Stimulated activated CD8-positive, alpha-beta memory T cell treated with anti-CD3 and anti-CD28 coated beads, Interleukin-4, amount 100 ng/mL, for 48 hours (primary cell): ENCODE measurements around the gene HMGXB3.

Source experiments
- DNase-seq: peaks from one replicate; pipeline ENCODE4 v3.0.0-alpha.2; 2020

Gene HMGXB3

GRCh38 chr5:150000256-150000989 lies at the start of gene HMGXB3, which contains the start of gene TIGD6:
TSS of gene HMGXB3 (plus strand) at chr5:150000739. CDS start at chr5:150004853, 4,114 bp downstream.
TSS of gene TIGD6 (minus strand) at chr5:150000654. CDS start at chr5:149996348, 4,306 bp downstream.
- DNase-seq, result peak; percentile 92

DNA sequence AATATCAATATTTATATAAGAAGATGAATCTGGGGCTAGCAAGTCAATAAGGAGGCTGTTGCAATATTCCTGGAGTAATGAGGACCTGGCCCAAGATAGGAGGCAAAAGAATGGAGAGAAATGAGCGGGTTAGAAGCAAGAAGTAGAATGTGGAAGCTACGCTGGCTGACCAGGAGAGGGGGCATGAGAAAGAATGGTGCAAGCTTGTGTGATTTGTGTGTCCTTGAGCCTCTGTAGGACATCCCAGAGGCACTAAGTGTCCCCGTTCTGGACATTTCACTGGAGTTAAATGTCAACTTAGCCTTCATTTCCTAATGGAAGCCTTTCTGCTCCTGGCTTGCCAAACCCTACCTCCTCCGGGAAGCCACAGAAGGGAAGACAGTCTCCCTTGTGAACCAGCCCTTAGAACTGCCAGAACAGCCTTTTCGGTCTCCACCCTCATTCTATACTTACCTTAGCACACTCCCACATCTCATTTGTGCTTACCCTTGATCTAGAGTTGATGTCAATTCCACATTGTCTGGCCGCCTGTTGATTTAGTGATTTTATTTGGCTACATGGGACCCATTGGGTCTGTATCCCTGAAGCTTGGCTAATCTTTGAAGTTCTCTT lies 49.3 kb upstream of the HMGXB3 start:
- no peak for DNase-seq

DNA sequence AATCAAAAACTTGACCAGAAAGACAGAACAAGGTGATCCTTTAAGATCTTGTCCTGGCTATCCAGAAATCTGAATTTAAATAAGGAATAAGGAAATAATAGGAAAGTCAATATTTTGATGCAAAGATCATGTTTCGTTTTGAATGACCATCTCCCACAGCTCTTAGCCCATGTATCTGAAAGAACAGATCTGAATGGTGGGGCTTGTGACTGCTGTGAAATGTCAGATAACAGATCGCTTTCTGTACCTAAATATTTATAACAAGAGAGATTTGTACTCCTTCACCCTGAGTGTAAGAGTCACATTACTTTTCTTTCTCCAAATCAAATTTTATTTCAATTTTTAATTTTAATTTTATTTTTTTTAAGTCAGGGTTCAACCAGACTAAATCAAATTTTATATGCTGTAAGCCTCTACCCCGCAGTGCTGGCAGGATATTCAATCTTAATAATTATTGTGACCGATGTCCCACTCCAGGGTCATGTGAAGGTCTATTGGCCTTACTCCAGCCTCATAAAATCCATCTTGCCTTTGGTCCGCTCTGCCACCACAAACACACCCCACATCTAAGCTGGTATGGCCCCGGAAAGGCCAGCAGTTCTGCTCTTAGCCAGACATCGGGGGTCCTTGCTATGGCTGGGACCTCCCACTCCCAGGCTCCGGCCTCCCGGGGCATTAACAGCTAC lies 47.0 kb upstream of the HMGXB3 start:
- no peak for DNase-seq

DNA sequence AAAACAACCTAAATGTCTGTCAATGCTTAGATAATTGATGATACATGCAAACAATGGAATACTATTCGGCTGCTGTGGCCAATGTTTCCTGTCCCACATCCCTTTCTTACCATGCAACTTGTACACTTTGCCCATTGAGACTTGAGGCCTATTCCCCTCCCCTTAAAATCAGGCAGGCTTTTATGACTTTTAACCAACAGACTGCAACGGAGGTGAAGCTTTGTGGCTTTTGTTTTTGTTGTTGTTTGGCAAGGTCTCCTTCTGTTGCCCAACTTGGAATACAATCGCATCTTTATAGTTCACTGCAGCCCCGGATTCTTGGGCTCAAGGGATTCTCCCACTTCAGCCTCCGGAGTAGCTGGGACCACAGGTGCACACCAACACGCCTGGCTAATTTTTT lies 45.7 kb upstream of the HMGXB3 start:
- no peak for DNase-seq

DNA sequence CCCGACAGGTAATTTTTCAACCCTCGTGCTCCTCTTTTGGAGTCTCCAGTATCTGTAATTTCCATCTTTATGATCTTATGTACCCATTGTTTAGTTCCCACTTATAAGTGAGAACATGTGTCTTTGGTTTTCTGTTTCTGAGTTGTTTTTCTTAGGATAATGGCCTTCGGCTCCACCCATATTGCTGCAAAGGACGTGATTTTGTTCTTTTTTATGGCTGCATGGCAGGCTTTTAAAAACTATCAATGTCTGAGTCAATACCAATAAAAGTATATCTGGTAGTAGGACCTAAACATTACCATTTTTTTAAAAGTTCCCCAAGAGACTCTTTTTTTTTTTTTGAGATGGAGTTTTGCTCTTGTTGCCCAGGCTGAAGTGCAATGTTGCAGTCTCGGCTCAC lies 43.9 kb upstream of the HMGXB3 start:
- DNase-seq, result no peak

DNA sequence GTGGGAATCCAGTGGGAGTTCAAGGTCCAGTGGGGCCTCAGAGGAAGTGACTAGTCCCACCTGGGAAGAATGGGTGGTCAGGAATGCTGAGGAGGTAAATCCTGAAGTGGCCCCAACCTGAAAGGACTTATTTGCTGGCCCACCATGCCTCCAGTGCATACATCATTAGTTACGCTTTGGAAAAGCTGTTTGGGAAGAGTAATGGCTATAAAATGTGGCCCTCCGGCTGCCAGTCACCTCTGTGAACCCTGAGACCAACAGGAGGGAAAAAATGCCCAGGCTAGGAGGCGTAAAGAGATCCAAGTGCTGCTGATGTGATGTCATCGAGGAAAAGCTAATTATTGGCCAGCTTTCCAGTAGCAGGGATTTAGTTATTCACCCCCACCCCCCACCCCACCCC lies 42.7 kb upstream of the HMGXB3 start:
- DNase-seq, result no peak

GRCh38 chr5:149959406-149960236 lies 40.9 kb upstream of the HMGXB3 start:
- DNase-seq, result peak; percentile 59

DNA sequence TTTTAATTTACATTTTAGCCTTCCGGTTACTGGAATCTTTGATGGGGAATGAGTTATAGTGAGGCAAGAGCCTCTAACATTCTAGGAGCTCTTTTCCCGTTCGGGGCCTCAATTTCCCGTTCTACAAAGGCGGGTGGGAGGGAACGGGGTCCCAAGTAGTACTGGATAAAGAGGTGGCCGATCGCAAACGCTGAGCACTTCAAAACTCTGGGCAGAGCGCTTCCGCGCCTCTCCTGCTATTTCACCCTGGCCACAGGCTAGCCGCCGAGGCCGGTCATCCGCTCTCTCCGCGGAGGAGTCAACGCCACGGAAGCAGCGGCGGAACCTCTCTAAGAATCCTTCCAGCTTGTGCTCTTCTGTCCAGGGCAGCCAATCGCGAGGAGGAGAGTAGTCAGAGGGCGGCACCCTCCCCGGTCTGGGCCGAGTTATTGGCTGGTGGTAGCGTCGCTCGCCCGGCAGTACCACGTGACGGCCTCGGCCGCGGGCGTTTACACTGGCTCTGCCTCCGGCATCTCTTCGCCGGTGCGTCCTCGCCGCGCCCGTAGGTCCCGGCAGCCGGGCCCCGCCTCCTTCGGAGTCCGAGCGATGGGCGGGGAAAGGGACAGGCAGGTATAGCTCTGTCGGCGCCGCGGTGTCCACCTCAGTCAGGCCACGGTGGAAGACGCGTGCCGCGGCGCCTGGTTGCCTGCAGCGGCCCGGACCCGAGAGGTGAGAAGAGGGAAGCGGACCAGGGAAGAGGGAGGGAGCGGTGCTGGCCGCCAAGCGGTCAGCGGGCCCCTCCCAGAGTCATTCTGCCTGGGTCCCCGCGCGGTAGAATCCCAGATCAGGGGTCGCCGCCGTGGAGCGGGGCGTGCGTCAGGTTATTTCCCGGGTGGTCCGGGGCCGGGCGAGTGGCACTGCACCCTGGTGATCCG lies 40.0 kb upstream of the HMGXB3 start, which contains the start of gene SLC26A2:
TSS of gene SLC26A2 (plus strand) at position 487 of the 914 bp plus-strand sequence. CDS start 16,895 bp downstream, outside the sequence.
- peak; percentile 95 for DNase-seq

- DNase-seq, result no peak
Measured at GRCh38 chr5:149961186-149961685, 39.3 kb upstream of the HMGXB3 start.

DNA sequence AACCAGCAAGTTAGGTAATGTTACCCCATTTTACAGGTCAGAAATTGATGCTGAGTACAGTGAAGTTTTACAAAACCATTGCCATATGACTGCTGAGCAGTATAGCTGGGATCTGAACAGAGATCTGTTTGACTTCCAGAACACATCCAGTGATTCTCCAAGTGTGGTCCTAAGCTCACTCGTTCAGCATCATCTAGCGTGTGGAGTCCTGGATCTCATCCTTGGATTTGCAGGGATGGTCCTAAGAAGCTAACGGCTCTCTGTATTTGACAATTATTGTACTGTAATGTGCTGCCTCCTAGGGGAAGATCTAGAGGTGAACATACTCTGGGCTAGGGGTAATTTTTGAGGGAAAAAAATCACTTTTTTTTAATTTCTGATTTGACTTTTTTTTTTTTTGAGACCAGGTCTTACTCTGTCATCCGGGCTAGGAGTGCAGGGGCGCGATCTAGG lies 38.6 kb upstream of the HMGXB3 start:
- DNase-seq, result no peak

DNA sequence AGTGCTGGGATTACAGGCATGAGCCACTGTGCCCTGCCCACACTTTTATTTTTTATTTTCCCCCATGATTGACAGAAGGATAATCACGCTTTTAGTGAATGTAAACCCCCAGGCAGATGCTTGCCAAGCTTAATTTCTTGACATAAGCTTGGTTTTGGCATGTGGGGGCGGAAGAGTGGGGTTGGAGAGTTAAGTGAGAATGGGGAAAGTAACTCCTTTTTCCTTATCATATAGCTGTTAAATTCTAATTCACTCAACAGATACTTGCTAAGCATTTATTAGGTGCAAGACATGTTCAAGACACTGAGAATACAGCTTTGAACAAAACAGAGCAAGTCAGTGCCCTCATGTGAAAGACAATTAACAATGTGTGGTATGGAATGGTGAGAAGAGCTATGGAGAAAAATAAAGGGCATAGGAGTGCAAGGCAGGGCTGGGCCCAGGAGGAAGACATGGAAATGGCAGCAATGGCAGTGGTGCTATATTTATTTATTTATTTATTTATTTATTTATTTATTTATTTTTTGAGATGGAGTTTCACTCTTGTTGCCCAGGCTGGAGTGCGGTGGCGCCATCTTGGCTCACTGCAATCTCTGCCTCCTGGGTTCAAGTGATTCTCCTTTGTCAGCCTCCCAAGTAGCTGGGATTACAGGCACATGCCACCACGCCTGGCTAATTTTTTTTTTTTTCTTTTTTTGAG lies 37.8 kb upstream of the HMGXB3 start:
- no peak for DNase-seq

DNA sequence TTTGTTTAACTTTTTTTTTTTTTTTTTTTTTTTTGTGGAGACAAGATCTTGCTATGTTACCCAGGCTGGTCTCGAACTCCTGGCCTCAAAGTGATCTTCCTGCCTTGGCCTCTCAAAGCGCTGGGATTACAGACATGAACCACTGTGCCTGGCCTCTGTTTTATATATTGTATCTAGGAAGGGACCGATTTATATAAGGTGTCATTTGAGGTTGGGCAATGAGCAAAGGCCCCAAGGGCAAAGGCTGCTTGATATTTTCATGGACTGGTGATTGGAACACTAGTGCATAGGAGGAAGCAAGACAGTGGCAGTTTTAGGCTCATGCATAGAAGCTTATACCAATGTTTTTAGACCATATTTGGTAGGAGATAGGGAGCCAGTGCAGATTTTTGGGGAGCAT lies 36.8 kb upstream of the HMGXB3 start:
- no peak for DNase-seq

DNA sequence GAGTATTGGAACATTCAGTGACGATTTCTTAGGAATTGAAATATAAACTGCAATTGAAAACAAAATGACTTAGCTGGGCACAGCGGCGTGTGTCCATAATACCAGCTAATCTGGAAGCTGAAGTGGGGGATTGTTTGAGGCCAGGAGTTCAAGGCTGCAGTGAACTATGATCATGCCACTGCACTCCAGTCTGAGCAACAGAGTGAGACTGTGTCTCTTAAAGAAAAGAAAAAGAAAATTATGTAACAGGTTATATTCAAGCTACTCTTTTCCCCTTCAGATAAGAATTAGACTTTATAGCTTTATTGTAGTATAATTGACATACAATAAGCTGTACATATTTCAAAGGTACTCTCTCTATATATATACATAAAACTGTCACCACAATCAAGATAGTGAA lies 33.6 kb upstream of the HMGXB3 start:
- no peak for DNase-seq

DNA sequence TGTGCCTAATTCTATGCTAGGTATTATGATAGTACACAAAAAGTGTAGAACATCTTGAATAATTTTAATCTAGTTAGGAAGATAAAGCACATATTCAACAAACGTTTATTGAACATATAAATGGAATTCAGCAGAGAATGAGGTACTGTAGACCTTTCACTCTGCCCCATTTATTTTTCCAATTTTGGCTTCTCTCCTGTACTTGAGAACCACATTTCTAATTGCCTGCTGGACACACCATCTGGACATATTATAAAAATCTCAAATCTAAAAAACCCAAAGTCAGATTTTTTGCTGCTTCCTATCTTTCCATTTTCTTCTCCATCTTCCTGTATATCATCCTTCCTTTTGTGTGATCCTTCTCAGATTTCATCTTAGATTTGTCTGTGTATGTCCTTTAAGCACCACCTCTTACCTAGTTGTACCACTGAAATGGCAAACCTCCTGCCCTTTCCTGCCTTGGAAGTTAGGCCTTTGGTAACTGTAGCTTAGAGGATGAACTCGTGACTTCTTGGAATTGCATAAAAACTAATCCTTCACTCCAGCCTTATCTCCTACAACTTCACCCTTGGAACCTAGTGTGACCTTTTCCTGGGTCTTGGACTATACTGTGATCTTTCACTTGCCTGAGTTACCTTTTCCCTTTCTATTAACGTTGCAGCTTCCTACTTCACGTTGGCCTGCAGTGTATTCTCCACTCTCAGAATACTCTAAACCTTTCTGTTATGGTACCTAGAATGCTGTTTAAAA lies 31.2 kb upstream of the HMGXB3 start:
- DNase-seq, result no peak

GRCh38 chr5:149975409-149975808 lies 25.1 kb upstream of the HMGXB3 start:
- DNase-seq, result no peak

GRCh38 chr5:149979896-149980295 lies 20.6 kb upstream of the HMGXB3 start:
- DNase-seq, result no peak

DNA sequence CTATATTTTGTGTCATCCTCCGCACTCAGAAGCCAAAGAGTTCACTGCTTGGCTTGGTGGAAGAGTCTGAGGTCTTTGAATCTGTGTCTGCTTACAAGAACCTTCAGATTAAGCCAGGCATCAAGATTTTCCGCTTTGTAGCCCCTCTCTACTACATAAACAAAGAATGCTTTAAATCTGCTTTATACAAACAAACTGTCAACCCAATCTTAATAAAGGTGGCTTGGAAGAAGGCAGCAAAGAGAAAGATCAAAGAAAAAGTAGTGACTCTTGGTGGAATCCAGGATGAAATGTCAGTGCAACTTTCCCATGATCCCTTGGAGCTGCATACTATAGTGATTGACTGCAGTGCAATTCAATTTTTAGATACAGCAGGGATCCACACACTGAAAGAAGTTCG lies 19.3 kb upstream of the HMGXB3 start:
- DNase-seq, result no peak

GRCh38 chr5:149982505-149982904 lies 18.0 kb upstream of the HMGXB3 start:
- DNase-seq, result no peak

GRCh38 chr5:149988126-149988525 lies 12.4 kb upstream of the HMGXB3 start:
- no peak for DNase-seq
